ENCODE results near the gene FBN2.
"Not testable (repeated sequence)": the region's sequence is repeated elsewhere in the genome, so short reads cannot be mapped to it uniquely, and the experiment has no call there.

The FBN2 gene

DNA sequence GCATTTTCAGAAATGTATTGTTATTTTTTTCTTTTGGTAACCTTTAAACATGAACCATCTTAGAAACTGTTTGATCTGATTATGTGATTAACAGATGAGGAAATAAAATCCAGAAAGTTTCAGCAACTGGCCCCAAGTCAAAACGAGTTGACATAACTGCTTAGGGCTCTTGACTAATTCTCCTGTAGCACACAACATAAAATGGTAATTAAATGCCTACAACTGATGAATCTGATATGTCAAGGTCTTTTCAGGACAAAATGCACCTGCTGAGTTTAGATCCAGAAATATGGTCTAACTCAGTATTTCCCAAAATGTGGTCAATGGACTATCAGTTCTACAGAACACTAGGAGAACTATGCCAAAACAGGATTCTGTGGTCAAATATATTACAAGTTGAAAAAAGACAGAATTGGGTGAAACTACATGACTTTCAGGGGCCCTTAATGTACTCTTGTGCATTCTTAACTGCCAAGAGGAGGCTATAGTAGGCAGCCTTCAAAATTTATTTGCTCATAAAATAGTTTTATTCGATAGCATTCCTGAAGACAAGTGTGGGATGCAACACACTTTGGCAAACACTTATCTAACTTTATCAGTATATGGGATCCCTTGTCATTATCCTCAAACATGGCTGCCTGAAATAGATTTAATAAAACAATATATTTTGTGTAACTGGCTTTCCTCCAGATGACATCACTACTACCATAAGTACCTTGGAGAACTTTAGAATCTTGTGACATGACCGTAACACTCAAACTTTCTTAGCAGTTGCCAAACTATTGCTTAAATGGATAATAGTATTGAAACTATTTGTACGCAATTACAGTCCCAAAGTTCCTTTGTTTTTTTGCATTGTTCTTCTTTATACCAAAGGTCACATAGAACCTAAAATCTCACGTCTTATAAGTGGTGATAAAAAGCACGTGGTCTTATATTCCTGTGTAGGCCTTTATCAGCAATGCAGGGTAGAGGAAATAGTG, 59.4 kb downstream of the FBN2 start:
- no peak for DNase-seq (ENCODE audit: low read depth, low spot score)

DNA sequence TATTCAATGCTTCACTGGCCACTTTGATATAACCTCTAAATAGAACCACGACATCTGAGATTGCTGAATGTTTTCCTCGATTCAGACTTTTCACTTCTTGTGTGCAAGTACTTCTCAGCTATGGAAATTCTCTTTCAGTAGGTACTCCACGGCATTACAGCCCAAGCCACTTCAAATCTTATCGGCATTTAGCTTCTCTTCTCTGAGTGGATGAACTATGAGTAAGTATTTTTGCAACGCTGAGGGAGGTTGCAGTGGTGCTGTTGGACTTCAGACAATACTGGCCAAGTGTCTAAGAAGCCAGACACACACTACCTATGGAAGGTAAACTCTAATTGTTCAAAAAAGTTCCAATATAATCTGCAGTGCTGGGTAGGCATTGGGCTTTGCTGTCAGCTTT, 60.1 kb downstream of the FBN2 start:
- DNase-seq (ENCODE audit: low read depth, low spot score), result peak; percentile 17

DNA sequence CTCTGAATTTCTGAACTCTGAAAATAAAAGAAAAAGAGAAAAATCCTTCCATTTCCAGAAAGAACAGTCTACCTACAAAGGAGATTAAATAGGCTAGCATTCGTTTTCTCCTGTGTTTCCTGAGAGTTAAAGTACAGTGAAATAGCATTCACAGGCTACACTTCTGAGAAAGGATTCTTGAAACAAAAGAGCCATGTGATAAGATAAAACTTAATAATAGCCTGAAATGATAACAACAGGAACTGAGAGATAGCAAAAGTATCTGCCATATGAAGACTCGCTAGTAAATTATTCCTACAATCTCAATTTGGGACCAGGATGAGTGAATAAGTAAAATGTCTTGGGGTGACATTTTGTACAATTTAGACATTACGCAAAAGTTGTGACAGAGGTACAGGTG, 62.4 kb downstream of the FBN2 start:
- no peak for DNase-seq (ENCODE audit: low read depth, low spot score)

DNA sequence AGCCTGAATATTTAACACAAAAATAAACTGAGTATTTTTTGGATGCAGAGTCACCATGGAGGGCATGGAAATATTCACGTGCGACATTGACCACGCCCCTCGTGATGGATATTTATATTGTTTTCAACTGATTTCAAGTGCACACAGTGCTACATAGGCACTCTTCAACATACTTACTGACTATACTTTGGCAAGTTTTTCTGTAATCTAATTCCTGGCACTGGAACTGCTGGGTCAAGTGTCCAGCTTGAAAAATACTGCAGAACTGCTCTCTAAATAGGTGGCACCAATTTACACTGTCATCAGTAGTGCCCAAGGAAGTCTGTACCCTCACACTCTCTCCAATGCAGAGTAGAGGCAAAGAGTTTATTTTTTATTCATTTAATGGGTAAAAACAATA, 65.1 kb downstream of the FBN2 start:
- no peak for DNase-seq (ENCODE audit: low read depth, low spot score)

DNA sequence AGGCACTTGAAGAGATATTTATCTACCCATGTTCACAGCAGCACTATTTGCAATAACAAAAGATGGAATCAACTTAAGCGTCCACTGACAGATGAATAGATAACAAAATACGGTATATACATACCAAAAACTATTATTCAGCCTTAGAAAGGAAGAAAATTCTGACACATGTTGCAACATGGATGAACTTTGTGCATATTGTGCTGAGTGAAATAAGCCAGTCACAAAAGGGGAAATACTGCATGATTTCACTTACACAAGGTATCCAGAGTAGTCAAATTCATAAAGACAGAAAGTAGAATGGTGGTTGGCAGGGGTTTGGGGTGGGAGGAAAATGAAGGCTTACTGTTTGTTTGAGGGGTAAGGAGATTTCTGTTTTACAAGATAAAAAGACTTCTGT, 66.0 kb downstream of the FBN2 start:
- no peak for DNase-seq (ENCODE audit: low read depth, low spot score)

DNA sequence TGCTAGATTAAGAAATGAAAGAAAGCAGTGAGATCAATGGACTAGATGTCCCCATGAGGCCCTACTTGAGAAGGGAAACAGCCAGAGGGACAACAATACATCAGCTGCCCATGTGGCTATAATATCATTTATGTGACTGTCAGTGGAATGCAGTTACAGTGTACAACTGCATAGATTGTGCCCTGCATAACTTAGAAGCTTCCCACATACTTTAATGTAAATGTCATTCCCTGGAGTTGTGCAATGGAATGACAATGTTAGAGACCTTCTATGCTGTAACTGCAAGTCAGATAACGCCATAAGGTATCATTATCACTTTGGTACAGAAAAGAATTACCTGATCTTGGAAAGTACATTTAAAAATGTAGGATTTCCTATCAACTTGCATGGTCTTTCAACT, 67.4 kb downstream of the FBN2 start:
- no peak for DNase-seq (ENCODE audit: low read depth, low spot score)

DNA sequence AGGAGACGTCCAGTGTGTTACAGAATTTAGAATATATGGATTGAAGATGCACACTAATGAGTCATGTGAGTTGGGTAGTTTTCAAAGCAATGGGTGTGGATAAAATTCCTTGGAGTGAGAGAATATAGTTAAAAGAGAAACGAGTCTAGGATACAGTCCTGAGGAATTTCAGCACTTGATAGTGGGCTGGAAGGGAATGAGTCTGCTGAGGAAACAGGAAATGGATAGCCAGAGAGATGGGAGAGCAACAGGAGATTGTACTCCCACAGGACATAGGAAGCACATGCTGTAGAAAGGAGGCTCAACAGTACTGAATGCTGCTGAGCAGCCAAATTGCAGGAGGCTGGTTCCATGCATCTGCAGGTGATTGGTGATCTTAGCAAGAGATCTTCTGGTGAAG, 68.1 kb downstream of the FBN2 start:
- no peak for DNase-seq (ENCODE audit: low read depth, low spot score)

DNA sequence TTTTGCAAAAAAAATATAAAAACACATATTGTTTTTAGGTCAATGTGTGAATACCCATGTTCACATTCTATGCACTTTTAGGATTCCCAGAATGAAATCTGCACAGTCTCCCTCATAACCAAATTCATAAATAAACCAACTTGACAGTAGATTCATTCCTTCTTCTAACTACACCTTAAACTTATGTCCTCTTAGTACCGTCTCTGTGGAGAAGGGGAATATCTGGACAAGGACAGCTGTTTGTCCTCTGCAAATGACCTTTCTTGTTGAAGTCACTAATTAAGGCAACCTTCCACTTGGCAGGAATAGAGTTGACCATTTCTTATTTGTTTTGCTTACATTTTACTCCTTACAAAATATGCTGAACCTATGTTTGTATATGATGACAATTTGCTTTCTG, 71.1 kb downstream of the FBN2 start:
- no peak for DNase-seq (ENCODE audit: low read depth, low spot score)

DNA sequence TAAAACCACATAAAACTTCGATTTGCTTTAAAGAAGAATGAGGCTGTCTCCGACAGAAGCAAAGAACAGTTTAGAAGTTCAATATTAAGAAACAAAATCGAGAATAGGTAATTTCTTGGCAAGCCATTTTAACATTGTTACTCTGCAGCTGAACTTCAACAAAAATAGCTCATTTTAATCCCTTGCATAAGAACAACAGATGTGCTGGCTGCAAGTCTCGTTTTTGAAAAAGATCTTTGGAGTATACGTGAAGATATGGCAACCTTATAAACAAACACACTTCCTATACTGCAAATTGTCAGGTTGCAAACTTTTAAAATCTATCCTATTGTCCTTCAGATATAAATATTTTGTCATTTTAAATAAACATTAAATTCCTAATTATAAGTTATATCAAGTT, 71.5 kb downstream of the FBN2 start:
- DNase-seq (ENCODE audit: low read depth, low spot score), result no peak

DNA sequence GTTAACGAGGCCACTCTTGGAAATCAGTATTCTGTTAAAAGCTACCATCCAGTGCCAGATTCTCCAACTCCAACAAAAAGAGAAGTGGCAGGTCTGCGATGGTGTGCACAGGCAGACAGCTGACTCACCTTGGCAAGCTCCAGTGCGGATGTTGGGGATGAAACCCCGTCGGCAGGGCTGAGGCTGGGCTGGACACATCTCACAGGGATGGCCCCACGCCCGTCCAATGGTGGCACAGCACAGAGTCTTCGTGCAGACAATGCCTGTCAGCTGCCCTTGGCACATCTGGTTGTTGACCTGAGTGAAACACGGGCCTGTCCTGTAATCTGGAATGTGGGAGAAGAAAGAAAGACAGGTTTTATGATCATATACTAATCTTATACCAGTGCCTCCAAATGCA, 73.4 kb downstream of the FBN2 start:
- DNase-seq (ENCODE audit: low read depth, low spot score), result peak; percentile 21

DNA sequence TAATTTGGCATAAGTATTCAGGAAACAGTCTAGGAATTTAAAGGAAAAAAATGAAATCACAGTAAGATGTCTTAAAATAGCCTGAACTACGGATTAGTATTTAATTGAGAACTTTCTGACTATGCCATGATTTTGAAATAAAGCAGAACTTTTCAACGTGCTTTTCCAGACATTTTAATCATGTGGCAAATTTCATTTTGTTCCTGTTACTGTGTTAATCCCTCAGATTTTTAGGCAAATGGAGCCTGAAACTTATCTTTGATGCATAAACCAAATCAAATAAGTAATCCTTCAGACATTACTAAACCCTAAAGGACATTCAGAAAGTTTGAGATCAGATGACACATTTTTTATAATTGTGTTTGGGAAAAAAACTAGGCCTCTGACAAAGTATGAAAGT, 75.7 kb downstream of the FBN2 start:
- no peak for DNase-seq (ENCODE audit: low read depth, low spot score)

DNA sequence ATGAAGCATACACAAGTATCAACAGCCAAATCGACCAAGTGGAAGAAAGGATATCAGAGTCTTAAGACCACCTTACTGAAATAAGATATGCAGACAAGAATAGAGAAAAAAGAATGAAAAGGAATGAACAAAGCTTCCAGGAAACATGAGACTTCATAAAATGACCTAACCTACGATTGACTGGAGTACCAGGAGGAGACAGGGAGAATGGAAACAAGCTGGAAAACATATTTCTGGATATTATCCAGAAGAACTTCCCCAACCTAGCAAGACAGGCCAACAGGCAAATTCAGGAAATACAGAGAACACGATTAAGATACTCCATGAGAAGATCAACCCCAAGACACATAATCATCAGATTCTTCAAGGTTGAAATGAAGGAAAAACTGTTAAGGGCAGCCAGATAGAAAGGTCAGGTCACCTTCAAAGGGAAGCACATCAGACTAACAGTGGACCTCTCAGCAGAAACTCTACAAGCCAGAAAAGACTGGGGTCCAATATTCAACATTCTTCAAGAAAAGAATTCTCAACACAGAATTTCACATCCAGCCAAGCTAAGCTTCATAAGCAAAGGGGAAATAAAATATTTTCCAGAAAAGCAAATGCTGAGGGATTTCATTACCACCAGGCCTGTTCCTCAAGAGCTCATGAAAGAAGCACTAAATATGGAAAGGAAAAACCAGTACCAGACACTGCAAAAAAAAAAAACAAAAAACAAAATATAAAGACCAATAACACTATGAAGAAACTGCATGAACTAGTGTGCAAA, 80.7 kb downstream of the FBN2 start:
- DNase-seq (ENCODE audit: low read depth, low spot score), result not testable (repeated sequence)

DNA sequence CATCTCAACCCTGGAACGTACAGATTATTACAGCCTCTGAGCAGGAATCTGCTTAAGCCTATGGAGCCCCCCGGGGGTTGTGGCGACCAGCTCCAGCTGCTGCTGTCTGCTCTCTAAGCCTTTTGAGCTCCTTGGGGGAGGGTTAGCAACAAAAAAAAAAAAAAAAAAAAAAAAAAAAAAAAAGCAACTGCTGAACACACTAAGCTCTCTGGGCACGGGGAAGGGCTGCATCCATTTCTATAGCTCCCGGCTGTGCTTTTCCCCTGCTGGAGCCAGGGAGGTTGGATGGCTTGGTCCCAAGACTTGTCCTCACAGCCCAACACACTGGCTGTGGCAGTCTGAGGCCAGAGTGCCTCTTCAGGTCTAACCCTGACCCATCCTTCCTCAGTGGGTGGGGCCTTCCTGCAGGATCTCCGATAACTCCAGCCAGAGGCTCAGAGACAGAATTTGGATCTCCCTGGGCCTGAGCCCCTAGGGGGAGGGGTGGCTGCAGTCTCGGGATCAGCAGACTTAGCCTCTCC, 82.1 kb downstream of the FBN2 start:
- no peak for DNase-seq (ENCODE audit: low read depth, low spot score)

DNA sequence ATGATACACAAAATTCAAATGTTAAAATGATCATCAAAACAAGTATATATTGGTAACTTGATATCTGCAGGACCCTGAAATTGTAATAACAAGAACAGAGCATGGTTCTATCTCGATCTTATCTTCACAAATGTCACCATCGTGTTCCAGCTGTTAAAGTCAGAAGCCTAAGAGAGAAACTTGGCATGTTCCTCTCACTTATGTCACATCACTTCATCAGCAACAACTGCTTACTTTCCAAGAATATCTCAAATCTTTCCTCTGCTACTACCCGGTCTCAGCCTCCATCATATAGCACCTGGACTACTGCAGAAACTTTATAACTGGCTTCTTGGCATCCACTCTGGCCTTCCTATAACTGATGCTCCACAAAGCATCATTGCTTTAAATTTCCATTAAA, 84.9 kb downstream of the FBN2 start:
- no peak for DNase-seq (ENCODE audit: low read depth, low spot score)

DNA sequence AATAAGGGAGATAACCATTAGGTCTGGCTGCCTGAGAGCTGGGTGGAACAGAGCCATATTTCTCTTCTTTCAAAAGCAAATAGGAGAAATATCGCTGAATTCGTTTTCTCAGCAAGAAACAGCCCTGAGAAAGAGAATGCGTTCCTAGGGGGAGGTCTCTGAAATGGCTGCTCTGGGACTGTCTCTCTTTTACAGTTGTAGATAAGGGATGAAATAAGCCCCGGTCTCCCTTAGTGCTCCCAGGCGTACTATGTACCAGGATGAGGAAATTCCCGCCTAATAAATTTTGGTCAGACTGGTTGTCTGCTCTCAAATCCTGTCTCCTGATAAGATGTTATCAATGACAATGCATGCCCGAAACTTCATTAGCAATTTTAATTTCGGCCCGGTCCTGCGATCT, 90.8 kb downstream of the FBN2 start:
- DNase-seq (ENCODE audit: low read depth, low spot score), result not testable (repeated sequence)

DNA sequence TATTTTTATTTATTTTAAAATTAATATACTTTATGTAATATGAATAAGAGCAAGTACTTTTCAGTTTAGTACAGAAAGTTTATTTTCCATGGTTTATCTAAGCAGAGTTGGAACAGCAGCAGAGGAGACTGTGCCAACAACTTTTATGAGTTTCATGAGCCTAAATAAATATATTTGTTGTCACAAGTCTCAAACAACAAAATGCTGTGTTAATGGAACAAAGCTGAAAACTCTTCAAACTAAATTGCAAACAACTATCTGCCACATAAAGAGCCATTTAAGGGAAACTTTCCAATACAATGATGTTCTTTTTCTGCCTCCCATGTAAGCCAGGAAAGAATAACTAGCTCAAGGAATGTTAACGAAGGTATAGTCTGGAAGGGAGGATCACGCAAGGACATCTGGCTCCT, 96.1 kb downstream of the FBN2 start:
- no peak for DNase-seq (ENCODE audit: low read depth, low spot score)

DNA sequence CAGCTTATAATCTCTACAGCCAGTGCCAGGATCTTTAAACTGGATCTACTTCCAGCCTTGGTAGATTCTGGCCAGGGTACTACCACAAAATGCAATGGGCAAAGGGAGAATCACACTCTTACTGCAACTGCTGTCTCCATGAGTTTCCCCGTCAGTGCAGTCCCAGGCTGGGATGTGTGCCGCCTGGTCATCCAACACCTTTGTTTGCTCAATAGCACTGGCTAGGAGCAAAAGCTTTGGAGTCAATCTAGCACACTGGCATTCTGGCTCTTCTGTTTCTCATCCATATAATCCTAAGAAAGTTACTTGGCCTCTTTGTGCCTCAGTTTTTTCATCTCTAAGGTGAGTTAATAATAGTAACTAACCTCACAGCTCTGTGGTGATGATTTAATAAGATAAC, 96.9 kb downstream of the FBN2 start:
- DNase-seq (ENCODE audit: low read depth, low spot score), result no peak

DNA sequence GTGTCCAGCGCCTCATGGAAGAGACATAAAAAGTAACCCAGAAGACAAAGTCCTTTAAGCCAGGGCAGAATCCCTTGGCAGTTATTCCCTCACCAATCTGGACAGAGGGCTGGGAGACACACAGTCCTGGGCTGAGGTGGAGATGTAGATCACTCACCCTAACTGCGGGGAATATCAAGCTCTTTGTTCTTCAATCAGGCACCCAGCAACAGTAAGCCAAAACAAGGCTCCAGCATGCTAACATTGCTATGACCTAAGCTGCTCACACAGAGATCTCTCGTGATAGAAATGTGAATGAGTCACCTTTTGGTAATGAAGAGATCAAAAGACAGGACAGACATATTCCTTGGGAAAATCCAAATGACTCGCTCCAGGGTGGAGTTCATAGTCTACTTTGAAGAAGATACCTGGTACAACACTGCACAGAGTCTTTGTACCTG, 101.3 kb downstream of the FBN2 start:
- peak; percentile 85 for DNase-seq (ENCODE audit: low read depth, low spot score)

DNA sequence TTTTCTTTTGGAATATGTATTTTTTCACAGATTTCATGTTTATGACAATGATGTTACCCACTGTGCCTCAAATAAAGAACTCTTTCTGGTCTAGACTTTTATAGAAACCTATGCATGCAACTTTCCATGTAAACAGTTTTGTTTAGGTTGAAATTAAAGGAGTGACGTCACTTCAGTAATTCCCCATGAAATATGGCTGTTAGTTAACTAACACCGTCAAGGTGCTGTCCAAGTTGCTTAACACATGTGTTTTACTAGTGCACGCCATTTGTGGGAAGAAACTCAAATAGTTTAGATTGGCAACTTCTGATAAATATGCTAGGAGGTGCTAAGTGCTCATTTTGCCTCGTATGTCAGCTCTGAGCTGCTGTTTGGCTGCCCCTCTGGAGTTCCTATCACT, 102.2 kb downstream of the FBN2 start:
- no peak for DNase-seq (ENCODE audit: low read depth, low spot score)

DNA sequence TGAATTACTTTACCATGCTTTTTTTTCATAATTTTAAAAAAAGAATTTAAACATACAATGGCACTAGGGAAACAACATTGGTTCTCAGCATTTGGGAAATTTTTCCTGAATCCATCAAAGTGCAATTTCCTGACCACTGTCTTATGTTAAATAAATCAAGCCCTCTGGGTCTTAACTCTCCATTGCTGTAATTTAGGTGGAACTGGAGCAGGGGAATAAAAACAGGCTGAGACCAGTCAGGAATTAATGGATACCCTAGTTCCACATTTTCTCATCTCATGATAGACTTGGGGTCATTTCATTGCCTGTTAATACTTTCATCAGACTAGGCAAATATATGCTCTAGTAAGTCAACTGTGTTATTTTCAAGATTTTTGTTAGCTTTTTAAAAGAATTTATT, 103.1 kb downstream of the FBN2 start:
- no peak for DNase-seq (ENCODE audit: low read depth, low spot score)

DNA sequence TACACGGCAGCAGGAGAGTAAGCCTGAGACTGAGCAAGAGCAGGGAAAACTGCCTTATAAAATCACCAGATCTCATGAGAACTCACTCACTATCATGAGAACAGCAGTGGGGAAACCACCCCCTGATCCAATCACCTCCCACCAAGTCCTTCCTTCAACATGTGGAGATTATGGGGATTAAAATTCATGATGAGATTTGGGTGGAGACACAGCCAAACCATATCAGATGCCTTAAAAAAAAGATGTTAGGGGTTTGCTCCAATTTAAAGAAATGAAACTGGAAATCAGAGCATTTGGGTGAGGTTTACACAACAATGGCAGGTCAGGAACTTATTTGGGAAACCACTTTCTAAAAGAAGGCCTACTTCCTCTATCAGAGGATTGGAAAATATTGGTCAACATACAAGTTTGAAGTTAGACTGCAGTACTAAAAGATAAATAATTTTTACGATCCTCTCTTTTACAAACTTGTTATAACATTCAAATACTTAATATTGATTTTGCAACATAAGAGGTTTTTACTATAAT, 105.1 kb downstream of the FBN2 start:
- no peak for DNase-seq (ENCODE audit: low read depth, low spot score)

DNA sequence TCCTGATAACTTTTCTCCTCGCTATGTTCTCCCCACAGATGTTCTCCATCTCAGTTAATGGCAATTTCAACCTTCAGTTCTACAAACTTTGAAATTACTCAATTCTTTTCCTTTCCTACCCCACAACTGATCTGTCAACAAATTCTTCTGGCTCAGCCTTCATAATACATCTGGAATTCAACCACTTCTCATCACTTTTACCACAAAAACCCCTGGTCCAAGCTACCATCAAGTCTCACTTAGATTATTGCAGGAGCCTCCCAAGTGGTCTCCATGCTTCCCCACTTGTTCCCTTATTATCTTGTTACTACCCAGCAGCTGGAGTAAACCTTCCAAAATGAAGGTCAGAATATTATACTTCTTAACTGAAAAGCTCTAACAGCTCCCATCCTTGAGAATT, 110.1 kb downstream of the FBN2 start:
- DNase-seq (ENCODE audit: low read depth, low spot score), result no peak
